Measurements from ENCODE around the gene EIF5A. TPM values are rescaled to one million over a fixed set of nuclear protein-coding genes. Genes with fewer than 3 reads are reported as not detected.

The EIF5A gene
- total and polyA plus RNA-seq, 9 of the 15 experiments (the other 6 are each of a cell fraction or from before 2014, with no cell fraction given), result 22.9 to 1,163 (median 772) TPM

DNA sequence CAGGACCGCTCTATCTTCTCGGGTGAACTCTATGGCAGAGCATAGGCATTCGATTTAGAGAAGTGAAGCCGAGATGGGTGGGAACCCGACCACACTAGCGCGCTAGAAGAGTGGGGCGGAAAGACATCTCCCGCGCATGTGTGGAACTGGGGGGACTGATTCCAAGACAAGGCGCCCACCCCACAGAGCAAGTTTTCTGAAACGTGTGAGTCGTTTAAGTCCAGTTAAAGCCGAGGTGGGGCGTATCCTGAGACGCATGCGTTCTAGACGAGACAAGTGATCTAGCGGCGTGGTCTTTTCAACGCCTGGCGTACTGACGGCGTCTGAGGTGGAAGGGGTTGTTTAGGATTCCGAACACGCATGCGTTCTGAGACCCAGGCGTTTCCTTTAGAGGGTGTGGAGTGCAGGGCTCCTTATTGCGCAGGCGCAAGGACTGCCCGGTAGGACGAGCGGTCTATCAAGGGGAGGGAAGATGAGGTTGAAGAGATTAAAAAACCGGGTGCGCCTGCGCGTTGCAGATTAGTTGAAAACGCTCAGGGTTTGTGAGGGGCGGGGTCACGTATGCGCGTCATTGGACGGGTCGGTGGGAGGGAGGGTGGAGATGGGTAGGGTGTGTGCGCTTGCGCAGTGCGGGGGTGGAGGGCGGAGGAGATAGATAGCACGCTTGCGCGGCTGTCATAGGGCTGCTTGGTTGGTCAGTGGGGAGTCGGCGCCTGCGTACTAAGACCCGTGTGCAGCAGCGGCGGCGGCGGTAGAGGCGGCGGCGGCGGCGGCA, at the start of gene EIF5A (continued):
- TF ChIP-seq SMARCC2 (IDR thresholded peaks at IDR 0.05; ENCODE audit: low read depth), result no peak
- TF ChIP-seq CEBPB (tag; IDR thresholded peaks at IDR 0.05), result no peak
- TF ChIP-seq PHF21A (IDR thresholded peaks at IDR 0.05; ENCODE audit: borderline replicate concordance, low read depth), result no peak
- TF ChIP-seq ZNF197 (CRISPR knock-in tag; IDR thresholded peaks at IDR 0.05; ENCODE audit: low read depth), result no peak
- no peak for TF ChIP-seq POLR3G (IDR thresholded peaks at IDR 0.05; ENCODE audit: extremely low read depth, insufficient read length, insufficient replicate concordance)
- TF ChIP-seq, protein P1, sequence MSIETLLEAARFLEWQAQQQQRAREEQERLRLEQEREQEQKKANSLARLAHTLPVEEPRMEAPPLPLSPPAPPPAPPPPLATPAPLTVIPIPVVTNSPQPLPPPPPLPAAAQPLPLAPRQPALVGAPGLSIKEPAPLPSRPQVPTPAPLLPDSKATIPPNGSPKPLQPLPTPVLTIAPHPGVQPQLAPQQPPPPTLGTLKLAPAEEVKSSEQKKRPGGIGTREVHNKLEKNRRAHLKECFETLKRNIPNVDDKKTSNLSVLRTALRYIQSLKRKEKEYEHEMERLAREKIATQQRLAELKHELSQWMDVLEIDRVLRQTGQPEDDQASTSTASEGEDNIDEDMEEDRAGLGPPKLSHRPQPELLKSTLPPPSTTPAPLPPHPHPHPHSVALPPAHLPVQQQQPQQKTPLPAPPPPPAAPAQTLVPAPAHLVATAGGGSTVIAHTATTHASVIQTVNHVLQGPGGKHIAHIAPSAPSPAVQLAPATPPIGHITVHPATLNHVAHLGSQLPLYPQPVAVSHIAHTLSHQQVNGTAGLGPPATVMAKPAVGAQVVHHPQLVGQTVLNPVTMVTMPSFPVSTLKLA (conservative IDR thresholded peaks at IDR 0.05), result peak; percentile 82 to 90
- no peak for TF ChIP-seq ZNF561 (CRISPR knock-in tag; conservative IDR thresholded peaks at IDR 0.05)
- TF ChIP-seq RBM34 (IDR thresholded peaks at IDR 0.05; ENCODE audit: borderline replicate concordance, insufficient read depth, low read length), result no peak
- peak; percentile 78 for TF ChIP-seq POLR2B (IDR thresholded peaks at IDR 0.05; ENCODE audit: low read depth, partially characterized antibody)
- TF ChIP-seq OTX1 (CRISPR knock-in tag; IDR thresholded peaks at IDR 0.05), result no peak
- TF ChIP-seq SP2 (IDR thresholded peaks at IDR 0.05; ENCODE audit: extremely low read depth, low read depth, low read length, poor library complexity, severe bottlenecking), result peak; percentile 80
- TF ChIP-seq ZNF586 (CRISPR knock-in tag; conservative IDR thresholded peaks at IDR 0.05), result no peak
- TF ChIP-seq, protein P2, sequence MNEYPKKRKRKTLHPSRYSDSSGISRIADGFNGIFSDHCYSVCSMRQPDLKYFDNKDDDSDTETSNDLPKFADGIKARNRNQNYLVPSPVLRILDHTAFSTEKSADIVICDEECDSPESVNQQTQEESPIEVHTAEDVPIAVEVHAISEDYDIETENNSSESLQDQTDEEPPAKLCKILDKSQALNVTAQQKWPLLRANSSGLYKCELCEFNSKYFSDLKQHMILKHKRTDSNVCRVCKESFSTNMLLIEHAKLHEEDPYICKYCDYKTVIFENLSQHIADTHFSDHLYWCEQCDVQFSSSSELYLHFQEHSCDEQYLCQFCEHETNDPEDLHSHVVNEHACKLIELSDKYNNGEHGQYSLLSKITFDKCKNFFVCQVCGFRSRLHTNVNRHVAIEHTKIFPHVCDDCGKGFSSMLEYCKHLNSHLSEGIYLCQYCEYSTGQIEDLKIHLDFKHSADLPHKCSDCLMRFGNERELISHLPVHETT (CRISPR knock-in tag; conservative IDR thresholded peaks at IDR 0.05 in 1 of 2, IDR thresholded peaks at IDR 0.05 in 1 of 2), result peak in 1 of 2 experiments; percentile 92; a peak in 2 of 4 replicates
- no peak for TF ChIP-seq MCM2 (IDR thresholded peaks at IDR 0.05; ENCODE audit: low read depth)
- peak; percentile 100 for TF ChIP-seq EGR1 (conservative IDR thresholded peaks at IDR 0.05)
- no peak for TF ChIP-seq XRCC4 (IDR thresholded peaks at IDR 0.05; ENCODE audit: extremely low read depth, insufficient read depth, insufficient read length)
- TF ChIP-seq TAF15 (IDR thresholded peaks at IDR 0.05; ENCODE audit: low read depth, low read length), result no peak
- no peak for TF ChIP-seq SRSF9 (IDR thresholded peaks at IDR 0.05; ENCODE audit: borderline replicate concordance, low read depth, low read length)
- TF ChIP-seq MEIS2 (IDR thresholded peaks at IDR 0.05; ENCODE audit: partially characterized antibody), result peak; percentile 96
- no peak for TF ChIP-seq ZZZ3 (IDR thresholded peaks at IDR 0.05)
- TF ChIP-seq ZFP1 (CRISPR knock-in tag; IDR thresholded peaks at IDR 0.05), result no peak
- TF ChIP-seq, protein P3, sequence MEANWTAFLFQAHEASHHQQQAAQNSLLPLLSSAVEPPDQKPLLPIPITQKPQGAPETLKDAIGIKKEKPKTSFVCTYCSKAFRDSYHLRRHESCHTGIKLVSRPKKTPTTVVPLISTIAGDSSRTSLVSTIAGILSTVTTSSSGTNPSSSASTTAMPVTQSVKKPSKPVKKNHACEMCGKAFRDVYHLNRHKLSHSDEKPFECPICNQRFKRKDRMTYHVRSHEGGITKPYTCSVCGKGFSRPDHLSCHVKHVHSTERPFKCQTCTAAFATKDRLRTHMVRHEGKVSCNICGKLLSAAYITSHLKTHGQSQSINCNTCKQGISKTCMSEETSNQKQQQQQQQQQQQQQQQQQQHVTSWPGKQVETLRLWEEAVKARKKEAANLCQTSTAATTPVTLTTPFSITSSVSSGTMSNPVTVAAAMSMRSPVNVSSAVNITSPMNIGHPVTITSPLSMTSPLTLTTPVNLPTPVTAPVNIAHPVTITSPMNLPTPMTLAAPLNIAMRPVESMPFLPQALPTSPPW (CRISPR knock-in tag; IDR thresholded peaks at IDR 0.05), result peak; percentile 91
